Activated T-helper 1 cell treated with anti-CD3 and anti-CD28 coated beads, Interleukin-2, amount 50 U/mL, for 16 hours (primary cell): ENCODE measurements around the gene VOPP1.
A peak's percentile ranks its signal among the peaks of the same experiment; 100 is the strongest.
"Not testable (repeated sequence)": the region's sequence is repeated elsewhere in the genome, so short reads cannot be mapped to it uniquely, and the experiment has no call there.

Experiments
- DNase-seq, 2 donors: peaks; one replicate each; pipeline ENCODE4 v3.0.0-alpha.2; 2020; ENCODE audit warnings: low read depth in 1 of 2, low spot score in 1 of 2

VOPP1 gene

DNA sequence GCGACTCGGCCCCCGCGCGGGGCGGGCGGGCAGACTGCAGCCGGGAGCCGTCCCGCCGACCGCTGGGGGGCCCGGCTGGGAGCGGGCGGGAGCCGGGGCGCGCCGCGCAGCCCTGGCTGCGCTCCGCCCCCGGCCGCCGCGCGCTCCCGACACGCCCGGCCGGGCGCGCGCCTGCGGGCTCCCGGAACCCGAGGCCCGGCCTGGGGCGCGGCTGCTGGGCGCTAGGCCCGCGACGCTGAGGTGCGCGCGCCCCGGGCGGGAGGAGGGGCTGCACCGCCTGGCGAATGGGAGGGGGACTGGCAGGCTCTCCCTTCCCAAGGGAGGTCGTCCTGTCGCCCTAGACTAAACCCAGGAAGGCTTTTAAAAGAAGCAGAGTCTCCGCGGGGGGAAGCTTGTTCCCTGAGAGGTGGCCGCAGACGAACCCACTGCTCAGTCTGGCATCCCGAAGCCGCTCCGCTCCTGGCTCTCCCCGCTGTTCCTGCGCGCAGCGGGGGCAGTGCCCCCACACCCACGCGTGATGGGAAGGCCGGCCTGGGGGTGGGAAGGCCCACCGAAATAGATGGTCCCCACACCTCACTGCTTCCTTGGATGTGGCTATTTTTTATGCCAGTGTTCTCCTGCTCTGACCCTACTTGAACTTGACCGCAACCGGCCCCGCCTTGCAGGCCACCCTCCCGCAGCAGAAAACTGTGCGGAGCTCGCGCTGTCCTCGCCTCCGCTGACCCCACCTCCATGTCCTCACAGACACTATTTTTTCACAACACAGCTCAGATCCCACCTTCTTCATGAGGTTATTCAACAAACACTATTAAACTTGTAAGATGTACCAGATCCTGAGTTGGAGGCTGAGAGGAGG, at the start of gene VOPP1:
VOPP1 (minus strand) TSS at position 125 of the 856 bp plus-strand sequence. CDS start 178 bp downstream, outside the sequence.
- peak; percentile 24 to 54 for DNase-seq

DNA sequence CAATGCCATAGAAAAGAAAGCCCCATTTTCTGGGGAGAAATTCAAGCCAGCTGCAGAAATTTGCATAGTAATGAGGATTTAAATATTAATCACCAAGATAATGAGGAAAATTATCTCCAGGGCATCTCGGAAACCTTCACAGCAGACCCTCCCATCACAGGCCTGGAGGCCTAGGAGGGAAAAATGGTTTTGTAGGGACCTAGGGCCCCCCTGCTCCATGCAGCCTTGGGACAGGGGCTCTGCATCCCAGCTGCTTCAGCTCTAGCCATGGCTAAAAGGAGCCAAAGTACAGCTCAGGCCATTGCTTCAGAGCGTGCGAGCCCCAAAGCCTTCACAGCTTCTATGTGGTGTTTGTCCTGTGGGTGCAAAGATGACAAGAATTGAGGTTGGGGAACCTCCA, 46.6 kb upstream of the VOPP1 start:
- DNase-seq: no peak

GRCh38 chr7:55614365-55615064, 42.2 kb upstream of the VOPP1 start:
- DNase-seq: not testable (repeated sequence)

- DNase-seq: not testable (repeated sequence)
Observed at GRCh38 chr7:55609726-55610125, 37.4 kb upstream of the VOPP1 start.

DNA sequence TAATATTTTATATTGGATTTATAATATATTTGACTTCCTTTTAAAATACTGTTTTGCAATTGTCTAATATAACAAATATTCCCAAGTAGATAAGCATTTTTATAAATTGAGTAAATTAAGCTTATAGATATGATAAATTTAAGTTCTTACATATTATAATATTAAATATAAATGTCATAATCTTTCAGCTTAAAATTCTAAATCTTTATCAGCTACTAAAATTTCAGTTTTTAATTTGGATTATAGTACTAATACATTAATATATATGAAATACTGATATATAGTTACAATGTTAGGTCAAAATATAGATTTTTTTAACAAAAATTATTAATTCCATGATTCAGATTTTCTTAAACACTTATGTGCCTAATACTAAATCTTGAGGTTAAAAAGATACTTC, 33.4 kb upstream of the VOPP1 start:
- DNase-seq: not testable (repeated sequence)

GRCh38 chr7:55597944-55598499, 25.7 kb upstream of the VOPP1 start:
- not testable (repeated sequence) for DNase-seq

DNA sequence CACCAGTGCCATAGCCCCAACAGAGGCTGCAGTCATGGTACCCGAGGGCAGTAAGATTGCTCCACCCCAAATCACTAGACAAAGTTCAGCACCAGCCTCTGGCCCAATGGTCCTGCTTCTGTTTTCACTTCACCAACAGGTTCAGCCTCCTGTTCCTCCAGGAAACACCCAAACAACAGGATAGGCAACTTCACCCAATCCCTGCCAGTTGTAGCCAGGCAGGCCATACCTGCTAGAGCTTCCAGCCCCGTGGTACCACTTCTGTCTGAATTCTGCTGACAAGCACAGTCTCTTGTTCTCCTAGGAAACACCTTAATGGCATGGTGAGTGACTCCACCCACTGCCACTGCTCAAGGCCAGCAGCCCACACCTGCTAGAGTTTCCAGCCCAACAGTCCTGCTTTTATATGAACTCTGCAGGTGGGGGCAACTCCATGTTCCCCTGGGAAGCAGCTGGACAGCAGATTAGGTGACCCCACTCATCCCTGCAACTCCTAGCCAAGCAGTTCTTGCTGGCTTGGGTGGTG, 25.0 kb upstream of the VOPP1 start:
- DNase-seq: not testable (repeated sequence)

DNA sequence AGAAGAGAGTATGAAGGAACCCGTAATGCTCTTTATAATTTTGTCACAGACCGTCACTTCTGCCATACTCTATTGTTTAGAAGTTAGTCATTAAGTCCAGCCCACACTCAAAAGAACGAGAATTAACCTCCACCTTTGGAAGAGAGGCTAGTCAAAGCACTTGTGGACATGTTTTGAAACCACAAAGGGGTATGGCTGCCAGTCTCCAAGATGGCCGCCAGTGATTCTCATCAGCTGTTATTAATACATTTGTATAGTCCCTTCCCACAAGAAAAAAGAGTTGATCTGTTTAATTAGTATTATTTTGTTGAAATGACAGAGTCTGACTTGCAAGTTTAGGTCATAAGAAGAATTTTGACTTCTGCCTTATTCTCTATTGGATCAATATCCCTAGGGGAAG, 23.2 kb upstream of the VOPP1 start:
- no peak for DNase-seq

DNA sequence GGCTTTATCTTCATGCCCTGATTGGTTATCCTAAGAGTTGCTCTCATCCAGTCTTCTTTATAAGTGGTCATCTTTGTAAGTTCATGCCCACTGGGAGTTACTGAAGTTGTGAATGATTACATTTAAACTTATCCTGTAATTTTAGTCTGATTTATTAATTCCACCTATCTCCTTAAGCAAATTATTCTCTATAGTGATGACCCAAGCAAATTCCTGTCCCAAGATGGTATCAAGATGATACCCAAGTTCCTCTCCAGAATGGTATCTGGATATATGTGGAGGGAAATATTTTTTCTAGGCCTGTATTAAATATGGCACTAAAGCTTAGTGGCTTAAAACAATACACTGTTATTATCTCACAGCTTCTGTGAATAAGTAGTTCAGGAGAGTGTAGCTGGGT, 22.6 kb upstream of the VOPP1 start:
- no peak for DNase-seq

DNA sequence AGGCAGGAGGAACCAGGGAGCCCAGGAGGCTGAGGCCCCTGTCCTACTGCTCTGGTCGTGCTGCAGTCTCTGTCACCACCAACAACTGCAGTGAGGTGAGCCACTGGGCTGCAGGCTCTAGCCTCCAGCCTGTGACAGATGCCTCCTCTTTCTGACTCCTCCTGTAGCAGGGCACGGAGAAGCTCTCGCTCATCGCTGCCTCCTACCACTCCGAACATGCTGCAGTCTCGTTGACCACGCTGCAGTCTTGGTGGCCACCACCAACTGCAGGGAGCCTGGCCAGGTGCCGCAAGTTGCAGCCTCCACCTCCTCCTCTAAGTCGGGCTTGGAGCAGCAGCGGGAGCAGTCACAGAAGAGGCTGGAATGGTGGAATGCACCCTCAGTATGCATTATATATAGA, 22.1 kb upstream of the VOPP1 start:
- no peak for DNase-seq

DNA sequence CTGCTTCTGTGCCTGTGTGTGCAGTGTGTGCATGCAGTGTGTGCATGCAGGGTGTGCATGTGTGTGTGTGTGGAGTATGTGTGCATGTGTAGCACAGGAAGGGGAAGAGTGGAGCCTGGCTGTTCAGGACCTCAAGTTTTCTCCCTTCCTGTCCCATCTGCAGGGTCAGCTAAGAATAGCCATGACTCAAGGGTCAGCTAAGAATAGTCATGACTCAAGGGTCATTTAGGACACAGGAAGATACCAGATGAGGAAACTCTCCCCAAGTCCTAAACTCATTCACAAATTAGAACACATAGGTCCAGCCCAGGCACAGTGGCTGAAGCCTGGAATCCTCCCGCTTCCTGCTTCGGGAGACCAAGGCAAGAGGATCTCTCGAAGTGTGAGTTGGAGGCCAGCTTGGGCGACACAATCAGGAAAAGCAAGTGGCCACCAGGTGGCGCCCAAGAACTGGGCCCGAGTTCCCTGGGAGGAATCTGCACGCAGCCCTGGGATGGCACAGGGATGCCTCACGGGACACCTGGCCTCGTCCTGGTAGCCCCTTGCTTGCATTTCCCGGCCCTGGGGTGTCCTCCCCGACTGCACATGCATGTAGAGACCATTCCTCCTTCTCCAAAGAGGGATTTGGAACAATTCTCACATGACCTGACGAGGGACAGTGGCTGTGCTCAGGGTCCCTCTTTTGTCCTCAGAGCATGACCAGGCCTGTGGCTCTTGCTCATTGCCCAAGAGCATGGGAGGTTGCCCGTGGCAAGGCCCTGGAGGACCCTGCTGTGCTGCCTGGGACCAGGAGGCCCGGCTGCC, 21.4 kb upstream of the VOPP1 start:
- DNase-seq: peak; percentile 49 to 71

- no peak for DNase-seq
Observed at GRCh38 chr7:55593172-55593514, 20.8 kb upstream of the VOPP1 start.

DNA sequence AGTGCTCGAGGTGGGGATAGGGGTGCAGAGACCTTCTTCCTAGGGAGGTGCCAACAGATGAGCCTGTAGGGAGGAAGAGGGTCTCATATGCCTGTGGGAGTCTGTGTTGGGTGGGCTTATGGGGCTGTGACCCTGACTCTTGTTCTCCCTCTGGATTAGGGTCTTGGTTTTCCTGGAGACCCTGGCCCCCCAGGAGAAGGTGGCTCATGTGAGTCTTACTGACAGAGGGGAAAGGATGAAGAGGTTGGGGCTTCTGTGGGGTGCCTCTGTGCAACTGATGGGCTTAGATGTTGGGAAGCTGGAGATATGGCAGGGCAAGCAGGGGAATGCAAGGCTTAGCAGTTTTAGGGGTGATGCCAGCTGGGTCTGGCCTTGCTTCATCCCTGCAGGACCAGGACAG, 20.2 kb upstream of the VOPP1 start:
- no peak for DNase-seq

DNA sequence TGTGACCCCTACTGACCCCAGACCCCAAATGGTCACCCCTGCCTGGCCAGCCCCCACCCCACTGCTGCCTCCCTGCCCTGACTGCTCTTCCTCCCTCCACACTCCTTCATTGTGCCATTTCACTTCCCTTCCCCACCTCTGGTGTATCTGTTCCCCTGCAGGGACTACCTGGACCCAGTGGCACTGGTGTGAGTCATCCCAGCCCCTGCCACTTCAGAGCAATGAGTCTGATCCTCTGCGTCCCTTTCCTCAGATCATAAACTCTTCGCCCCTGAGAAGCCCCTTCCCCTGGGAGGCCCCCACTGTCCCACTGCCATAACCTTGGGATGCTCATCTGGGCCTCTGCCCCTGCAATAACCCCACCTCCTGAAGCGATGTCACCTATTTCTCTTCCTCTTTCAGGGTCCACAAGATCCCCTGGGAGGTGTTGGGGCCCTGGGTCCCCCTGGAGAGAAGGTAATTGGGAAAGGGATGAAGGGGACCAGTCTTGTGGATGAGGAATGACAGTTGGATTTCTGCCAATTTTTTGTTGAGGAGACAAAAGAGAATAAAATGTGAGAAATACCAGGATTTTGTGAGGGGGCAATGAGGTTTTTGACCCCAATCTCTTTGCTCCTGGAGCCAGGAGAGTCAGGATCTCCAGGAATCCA, 19.1 kb upstream of the VOPP1 start:
- DNase-seq: no peak

GRCh38 chr7:55590517-55591281, 18.4 kb upstream of the VOPP1 start:
- DNase-seq: no peak

DNA sequence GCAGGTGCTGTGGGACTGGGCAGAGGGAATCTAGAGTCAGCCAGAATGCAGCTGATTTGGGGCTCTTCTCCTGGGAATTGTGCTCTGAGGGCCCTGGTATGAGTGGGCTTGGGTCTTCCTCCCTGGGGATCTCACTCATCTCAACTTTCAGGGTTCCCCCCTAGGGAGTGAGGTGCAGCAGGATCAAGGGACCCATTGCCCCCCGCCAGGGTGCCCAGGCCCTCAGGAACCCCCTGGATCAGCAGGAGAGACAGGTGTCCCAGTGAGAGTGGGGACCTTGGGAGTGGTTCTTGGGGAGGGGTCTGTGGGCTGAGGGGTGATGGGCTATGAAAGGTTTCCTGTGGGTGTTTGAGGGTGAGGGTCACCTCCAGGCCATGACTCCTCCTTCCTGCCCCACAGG, 17.6 kb upstream of the VOPP1 start:
- no peak for DNase-seq

DNA sequence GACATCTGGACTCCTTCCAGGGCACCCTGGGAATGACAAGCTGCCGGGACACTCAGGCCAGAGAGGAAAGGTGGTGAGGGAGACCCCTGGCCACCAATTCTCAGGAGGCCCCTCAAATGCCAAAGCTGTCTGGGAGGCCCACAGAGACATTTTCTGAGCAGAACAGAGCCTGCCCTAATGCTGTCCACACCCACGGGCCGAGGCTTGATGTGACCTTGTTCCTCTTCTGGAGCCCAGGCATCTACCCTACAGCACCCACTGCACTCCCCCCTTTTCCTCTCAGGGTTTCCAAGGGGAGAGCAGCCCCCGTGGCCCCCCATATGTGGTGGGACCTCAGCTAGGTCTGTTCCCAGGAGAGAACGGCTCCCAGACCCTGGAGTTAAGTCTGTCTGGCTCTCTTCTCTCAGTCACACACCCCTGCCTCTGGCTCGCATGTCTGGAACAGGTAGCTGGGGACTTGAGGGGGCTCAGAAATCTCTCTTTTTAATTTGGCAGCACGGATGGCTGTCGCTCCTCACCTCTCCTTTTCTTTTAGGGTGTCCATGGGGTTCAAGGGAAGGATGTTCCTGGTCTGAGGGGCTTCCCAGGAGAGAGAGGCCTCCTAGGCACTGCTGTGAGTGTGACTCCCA, 16.8 kb upstream of the VOPP1 start:
- DNase-seq: no peak

- no peak for DNase-seq
Observed at GRCh38 chr7:55588379-55588699, 16.0 kb upstream of the VOPP1 start.

- no peak for DNase-seq
Observed at GRCh38 chr7:55587687-55588378, 15.5 kb upstream of the VOPP1 start.
